ENCODE data around the gene NLRP7.
"Not testable (repeated sequence)": the region's sequence is repeated elsewhere in the genome, so short reads cannot be mapped to it uniquely, and the experiment has no call there.

The NLRP7 gene

GRCh38 chr19:54947381-54947780 is at the start of gene NLRP7:
NLRP7 (minus strand) TSS chr19:54947530.
- Histone ChIP-seq H3K9ac (ENCODE audit: low read depth, low read length) (no peak within 1 kb of the TSS), H3K4me1 (ENCODE audit: insufficient read depth, low read length) (peaks cover 7% of the 10 kb centered on the region; the same call in 1 of the 2 replicates), H3K36me3 (ENCODE audit: insufficient read depth, low read length) (no peaks in the 10 kb centered on the region), H3K9me3 (ENCODE audit: control insufficient read depth, insufficient read depth, low read length) (no peaks in the 10 kb centered on the region)

- Histone ChIP-seq H3K36me3 (ENCODE audit: insufficient read depth, low read length) (peaks cover 43% of the 10 kb centered on the region), H3K9me3 (ENCODE audit: control insufficient read depth, insufficient read depth, low read length) (no peaks in the 10 kb centered on the region)
These were observed 48.2 kb upstream of the NLRP7 start for GRCh38 chr19:54995561-54995960.

DNA sequence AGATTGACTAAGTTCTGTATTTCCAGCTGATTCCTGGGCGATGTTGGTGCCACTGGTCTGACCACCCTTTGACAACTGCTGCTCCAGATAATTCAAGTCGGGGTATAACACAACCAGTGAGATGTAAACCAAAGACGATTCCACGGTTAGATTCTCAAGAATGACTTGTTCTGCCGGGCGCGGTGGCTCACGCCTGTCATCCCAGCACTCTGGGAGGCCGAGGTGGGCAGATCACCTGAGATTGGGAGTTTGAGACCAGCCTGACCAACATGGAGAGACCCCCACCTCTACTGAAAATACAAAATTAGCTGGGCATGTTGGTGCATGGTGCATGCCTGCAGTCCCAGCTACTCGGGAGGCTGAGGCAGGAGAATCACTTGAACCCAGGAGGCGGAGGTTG is 42.2 kb upstream of the NLRP7 start:
- H3K9me3 ChIP-seq (ENCODE audit: control insufficient read depth, insufficient read depth, low read length); H3K4me1 ChIP-seq (ENCODE audit: insufficient read depth, low read length); H3K9ac ChIP-seq (ENCODE audit: low read depth, low read length): not testable (repeated sequence)
- peaks cover 53% of the 10 kb centered on the region for H3K36me3 ChIP-seq (ENCODE audit: insufficient read depth, low read length)

More at GRCh38 chr19:54995561-54995960, 48.2 kb upstream of the NLRP7 start:
- Histone ChIP-seq H3K9ac (ENCODE audit: low read depth, low read length) (no peak overlapping the region), H3K4me1 (ENCODE audit: insufficient read depth, low read length) (no peaks in the 10 kb centered on the region)

DNA sequence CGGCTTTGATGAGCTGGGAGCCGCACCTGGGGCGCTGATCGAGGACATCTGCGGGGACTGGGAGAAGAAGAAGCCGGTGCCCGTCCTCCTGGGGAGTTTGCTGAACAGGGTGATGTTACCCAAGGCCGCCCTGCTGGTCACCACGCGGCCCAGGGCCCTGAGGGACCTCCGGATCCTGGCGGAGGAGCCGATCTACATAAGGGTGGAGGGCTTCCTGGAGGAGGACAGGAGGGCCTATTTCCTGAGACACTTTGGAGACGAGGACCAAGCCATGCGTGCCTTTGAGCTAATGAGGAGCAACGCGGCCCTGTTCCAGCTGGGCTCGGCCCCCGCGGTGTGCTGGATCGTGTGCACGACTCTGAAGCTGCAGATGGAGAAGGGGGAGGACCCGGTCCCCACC is 35.2 kb upstream of the NLRP7 start:
- not testable (repeated sequence) for H3K9ac ChIP-seq (ENCODE audit: low read depth, low read length); H3K4me1 ChIP-seq (ENCODE audit: insufficient read depth, low read length); H3K9me3 ChIP-seq (ENCODE audit: control insufficient read depth, insufficient read depth, low read length)
- H3K36me3 ChIP-seq (ENCODE audit: insufficient read depth, low read length) = peaks cover 52% of the 10 kb centered on the region

DNA sequence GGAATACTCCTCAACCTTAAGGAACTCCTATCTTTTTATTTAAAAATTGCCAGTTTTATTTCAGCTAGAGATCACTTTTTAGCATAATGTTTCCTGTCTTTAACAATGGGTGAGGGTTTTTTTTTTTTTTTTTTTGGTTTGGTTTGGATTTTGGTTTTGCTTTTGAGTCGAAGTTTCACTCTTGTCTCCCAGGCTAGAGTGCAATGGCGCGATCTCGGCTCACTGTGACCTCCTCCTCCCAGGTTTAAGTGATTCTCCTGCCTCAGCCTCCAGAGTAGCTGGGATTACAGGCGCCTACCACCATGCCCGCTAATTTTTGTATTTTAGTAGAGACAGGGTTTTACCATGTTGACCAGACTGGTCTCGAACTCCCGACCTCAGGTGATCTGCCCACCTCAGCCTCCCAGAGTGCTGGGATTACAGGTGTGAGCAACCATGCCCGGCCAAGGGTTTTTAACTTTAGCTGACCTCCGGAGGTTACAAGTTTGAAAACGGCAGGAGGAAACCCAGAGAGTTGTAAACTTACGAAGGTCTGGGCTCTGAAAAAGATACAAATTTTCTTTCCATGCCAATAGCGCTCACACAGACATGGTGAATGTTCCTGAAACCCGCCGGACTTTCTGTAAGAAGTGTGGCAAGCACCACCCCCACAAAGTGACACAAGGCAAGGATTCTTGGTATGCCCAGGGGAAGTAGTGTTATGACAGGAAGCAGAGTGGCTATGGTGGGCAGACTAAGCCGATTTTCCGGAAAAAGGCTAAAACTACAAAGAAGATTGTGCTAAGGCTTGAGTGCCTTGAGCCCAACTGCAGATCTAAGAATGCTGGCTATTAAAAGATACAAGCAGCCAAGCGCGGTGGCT is 26.1 kb upstream of the NLRP7 start:
- H3K36me3 ChIP-seq (ENCODE audit: insufficient read depth, low read length) = peaks cover 27% of the 10 kb centered on the region
- H3K9me3 ChIP-seq (ENCODE audit: control insufficient read depth, insufficient read depth, low read length); H3K9ac ChIP-seq (ENCODE audit: low read depth, low read length); H3K4me1 ChIP-seq (ENCODE audit: insufficient read depth, low read length): not testable (repeated sequence)

DNA sequence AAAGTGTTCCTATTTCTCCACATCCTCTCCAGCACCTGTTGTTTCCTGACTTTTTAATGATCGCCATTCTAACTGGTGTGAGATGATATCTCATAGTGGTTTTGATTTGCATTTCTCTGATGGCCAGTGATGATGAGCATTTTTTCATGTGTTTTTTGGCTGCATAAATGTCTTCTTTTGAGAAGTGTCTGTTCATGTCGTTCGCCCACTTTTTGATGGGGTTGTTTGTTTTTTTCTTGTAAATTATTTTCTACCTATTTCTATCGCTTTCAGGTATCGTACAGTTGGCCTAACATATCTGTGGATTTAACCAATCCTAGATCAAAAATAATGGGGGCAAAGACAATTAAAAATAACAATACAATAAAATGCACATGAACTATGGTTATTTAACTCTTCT is 24.1 kb upstream of the NLRP7 start:
- H3K4me1 ChIP-seq (ENCODE audit: insufficient read depth, low read length); H3K9me3 ChIP-seq (ENCODE audit: control insufficient read depth, insufficient read depth, low read length); H3K9ac ChIP-seq (ENCODE audit: low read depth, low read length): not testable (repeated sequence)
- H3K36me3 ChIP-seq (ENCODE audit: insufficient read depth, low read length) = peaks cover 14% of the 10 kb centered on the region

DNA sequence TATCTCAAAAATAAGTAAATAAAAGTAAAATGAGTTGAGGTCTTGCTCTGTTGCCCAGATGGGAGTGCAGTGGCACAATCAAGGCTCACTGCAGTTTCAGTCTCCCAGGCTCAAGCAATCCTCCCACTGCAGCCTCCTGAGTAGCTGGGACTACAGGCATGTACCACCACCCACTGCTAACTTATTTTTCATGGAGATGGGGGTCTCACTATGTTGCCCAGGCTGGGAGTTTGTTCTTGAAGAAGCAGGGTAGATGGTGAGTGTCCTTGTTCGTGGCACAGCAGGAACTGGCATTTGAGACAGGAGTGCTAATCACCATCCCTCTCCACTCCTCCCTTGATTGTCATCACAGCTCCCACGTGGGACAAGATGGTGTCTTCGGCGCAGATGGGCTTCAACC is 22.3 kb upstream of the NLRP7 start:
- Histone ChIP-seq H3K4me1 (ENCODE audit: insufficient read depth, low read length) (no peaks in the 10 kb centered on the region; the same call in 1 of the 2 replicates), H3K36me3 (ENCODE audit: insufficient read depth, low read length) (peaks cover 14% of the 10 kb centered on the region), H3K9me3 (ENCODE audit: control insufficient read depth, insufficient read depth, low read length) (no peaks in the 10 kb centered on the region), H3K9ac (ENCODE audit: low read depth, low read length) (no peak overlapping the region)

DNA sequence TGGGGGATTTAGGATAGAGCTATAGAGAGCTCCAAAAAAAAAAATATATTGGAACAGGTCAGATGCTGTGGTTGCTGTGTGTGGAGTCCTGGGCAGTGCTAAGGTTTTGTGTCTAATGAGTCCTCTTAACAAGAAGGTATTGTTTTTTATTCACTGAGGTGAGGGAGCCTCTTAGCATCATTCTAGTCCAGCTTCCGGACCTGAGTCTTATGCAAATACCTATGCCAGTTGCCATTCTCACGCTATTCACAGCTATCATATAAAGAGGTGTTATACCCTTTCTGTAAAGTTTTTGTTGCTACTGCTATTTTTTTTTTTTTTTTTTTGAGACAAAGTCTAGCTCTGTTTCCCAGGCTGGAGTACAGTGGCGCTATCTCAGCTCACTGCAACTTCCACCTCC is 20.3 kb upstream of the NLRP7 start:
- no peaks in the 10 kb centered on the region; the same call in 1 of the 2 replicates for H3K4me1 ChIP-seq (ENCODE audit: insufficient read depth, low read length)
- peaks cover 13% of the 10 kb centered on the region for H3K36me3 ChIP-seq (ENCODE audit: insufficient read depth, low read length)
- H3K9me3 ChIP-seq (ENCODE audit: control insufficient read depth, insufficient read depth, low read length) = no peaks in the 10 kb centered on the region
- H3K9ac ChIP-seq (ENCODE audit: low read depth, low read length) = peak overlapping the region; percentile 65; the same call in 1 of the 2 replicates

DNA sequence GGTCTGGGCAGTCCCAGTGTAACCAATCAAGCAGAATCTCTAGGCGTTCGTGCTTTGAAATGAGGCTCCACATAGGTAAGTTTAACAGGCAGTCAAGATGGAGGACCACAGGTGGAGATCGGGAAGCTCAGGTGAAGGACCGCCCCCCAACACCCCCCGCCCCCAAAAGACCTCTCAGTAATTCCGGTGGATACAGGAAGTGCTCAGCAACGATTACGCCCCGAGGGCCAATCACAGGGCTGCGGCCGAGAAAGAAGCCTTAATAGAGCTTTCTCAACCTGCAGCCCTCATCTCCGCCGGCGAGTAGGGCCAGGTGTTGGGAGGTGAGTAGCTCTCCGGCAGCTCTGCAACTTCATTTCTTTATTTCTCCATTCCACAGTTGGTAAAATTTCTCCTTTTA is 17.7 kb upstream of the NLRP7 start:
- not testable (repeated sequence) for H3K4me1 ChIP-seq (ENCODE audit: insufficient read depth, low read length); H3K9me3 ChIP-seq (ENCODE audit: control insufficient read depth, insufficient read depth, low read length); H3K36me3 ChIP-seq (ENCODE audit: insufficient read depth, low read length); H3K9ac ChIP-seq (ENCODE audit: low read depth, low read length)

DNA sequence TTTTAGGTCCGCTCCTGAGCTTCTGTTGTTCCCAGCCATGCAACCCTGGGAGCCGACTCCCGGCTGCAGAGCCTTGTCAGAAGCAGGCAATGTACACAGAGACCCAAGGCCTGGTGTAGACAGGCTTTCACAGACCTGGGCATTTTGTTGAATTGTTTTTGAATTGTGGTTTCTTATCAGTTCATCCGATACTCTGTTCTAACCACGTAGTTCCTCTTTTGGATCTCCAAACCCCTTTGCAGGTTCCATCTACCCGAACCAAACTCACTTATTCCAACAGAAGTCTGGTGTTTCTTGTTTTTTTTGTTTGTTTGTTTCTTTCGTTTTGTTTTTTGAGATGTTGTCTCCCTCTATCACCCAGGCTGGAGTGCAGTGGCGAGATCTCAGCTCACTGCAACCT is 12.5 kb upstream of the NLRP7 start:
- no peaks in the 10 kb centered on the region for H3K4me1 ChIP-seq (ENCODE audit: insufficient read depth, low read length)
- no peaks in the 10 kb centered on the region for H3K9me3 ChIP-seq (ENCODE audit: control insufficient read depth, insufficient read depth, low read length)
- H3K36me3 ChIP-seq (ENCODE audit: insufficient read depth, low read length) = no peaks in the 10 kb centered on the region
- H3K9ac ChIP-seq (ENCODE audit: low read depth, low read length) = no peak overlapping the region

- no peaks in the 10 kb centered on the region for H3K36me3 ChIP-seq (ENCODE audit: insufficient read depth, low read length)
- no peaks in the 10 kb centered on the region for H3K9me3 ChIP-seq (ENCODE audit: control insufficient read depth, insufficient read depth, low read length)
- H3K4me1 ChIP-seq (ENCODE audit: insufficient read depth, low read length) = peaks cover 11% of the 10 kb centered on the region; the same call in 1 of the 2 replicates
- no peak overlapping the region for H3K9ac ChIP-seq (ENCODE audit: low read depth, low read length)
These were observed 8.0 kb upstream of the NLRP7 start for GRCh38 chr19:54955376-54955775.

DNA sequence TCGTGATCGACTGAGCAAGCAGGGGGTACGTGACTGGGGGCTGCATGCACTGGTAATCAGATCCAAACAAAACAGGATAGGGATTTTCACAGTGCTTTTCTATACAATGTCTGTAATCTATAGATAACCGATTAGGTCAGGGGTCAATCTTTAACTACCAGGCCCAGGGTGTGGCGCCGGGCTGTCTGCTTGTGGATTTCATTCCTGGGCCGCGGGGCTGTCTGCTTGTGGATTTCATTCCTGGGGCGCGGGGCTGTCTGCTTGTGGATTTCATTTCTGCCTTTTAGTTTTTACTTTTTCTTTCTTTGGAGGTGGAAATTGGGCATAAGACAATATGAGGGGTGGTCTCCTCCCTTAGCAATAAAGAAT is 6.0 kb upstream of the NLRP7 start:
- not testable (repeated sequence) for H3K36me3 ChIP-seq (ENCODE audit: insufficient read depth, low read length); H3K9ac ChIP-seq (ENCODE audit: low read depth, low read length); H3K9me3 ChIP-seq (ENCODE audit: control insufficient read depth, insufficient read depth, low read length)
- H3K4me1 ChIP-seq (ENCODE audit: insufficient read depth, low read length) = peaks cover 11% of the 10 kb centered on the region; the same call in 1 of the 2 replicates

DNA sequence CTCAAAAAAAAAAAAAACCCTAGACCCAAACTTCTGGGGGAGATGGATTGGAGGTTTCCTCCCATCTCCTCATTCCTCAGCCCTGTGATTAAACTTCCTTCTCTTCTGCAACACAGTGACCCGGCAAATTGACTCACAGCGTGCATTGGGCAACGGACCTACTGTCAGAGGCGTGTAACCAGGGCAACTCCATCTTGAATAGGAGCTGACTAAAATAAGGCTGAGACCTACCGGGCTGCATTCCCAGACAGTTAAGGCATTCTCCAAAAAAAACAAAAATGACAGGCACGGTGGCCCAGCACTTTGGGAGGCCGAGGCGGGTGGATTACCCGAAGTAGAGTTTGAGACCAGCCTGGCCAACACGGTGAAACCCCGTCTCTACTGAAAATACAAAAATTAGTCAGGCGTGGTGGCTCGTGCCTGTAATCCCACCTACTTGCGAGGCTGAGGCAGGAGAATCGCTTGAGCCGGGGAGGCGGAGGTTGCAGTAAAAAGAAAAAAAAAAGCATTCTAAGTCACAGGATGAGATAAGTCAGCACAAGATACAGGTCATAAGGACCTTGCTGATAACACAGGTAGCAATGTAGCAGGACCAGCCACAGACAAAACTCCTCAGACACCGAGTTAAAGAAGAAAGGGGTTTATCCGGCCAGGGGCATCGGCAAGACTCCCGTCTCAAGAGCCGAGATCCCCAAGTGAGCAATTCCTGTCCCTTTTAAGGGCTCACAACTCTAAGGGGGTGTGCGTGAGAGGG is 5.4 kb upstream of the NLRP7 start:
- peaks cover 11% of the 10 kb centered on the region; the same call in 1 of the 2 replicates for H3K4me1 ChIP-seq (ENCODE audit: insufficient read depth, low read length)
- no peaks in the 10 kb centered on the region for H3K36me3 ChIP-seq (ENCODE audit: insufficient read depth, low read length)
- no peaks in the 10 kb centered on the region for H3K9me3 ChIP-seq (ENCODE audit: control insufficient read depth, insufficient read depth, low read length)
- H3K9ac ChIP-seq (ENCODE audit: low read depth, low read length) = no peak overlapping the region; the same call in 1 of the 2 replicates

DNA sequence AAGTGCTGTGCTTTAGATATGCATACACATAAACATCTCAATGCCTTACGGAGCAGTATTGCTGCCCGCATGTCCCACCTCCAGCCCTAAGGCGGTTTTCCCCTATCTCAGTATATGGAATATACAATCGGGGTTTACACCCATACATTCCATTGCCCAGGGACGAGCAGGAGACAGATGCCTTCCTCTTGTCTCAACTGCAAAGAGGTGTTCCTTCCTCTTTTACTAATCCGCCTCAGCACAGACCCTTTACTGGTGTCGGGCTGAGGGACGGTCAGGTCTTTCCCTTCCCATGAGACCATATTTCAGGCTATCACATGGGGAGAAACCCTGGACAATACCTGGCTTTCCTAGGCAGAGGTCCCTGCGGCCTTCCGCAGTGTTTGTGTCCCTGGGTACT is 3.2 kb upstream of the NLRP7 start:
- not testable (repeated sequence) for H3K9ac ChIP-seq (ENCODE audit: low read depth, low read length); H3K9me3 ChIP-seq (ENCODE audit: control insufficient read depth, insufficient read depth, low read length); H3K36me3 ChIP-seq (ENCODE audit: insufficient read depth, low read length)
- H3K4me1 ChIP-seq (ENCODE audit: insufficient read depth, low read length) = peaks cover 11% of the 10 kb centered on the region; the same call in 1 of the 2 replicates

DNA sequence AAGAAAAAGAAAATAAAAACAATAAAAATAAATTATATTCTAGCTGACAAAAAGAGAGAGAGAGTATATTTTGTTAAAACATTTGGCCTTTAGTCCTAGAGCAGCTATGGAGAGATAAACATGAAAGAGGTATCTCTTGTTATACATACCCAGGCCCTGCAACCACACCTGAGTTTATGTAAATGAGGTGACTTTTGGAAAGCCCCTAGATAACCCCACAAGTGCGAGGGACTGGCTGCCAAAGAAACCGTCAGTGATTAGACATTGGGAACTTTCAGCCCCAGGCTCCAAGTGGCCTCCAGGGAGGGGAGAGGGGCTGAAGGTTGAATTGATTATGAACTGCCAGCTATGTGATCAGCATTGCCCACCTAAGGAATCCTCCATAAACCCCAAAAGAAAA is 2.1 kb upstream of the NLRP7 start:
- Histone ChIP-seq H3K9me3 (ENCODE audit: control insufficient read depth, insufficient read depth, low read length) (no peaks in the 10 kb centered on the region), H3K9ac (ENCODE audit: low read depth, low read length) (no peak overlapping the region), H3K4me1 (ENCODE audit: insufficient read depth, low read length) (peaks cover 11% of the 10 kb centered on the region; the same call in 1 of the 2 replicates), H3K36me3 (ENCODE audit: insufficient read depth, low read length) (no peaks in the 10 kb centered on the region)
